Activated CD4-positive, alpha-beta T cell treated with anti-CD3 and anti-CD28 coated beads, Interleukin-2, amount 10 ng/mL, durations not matched to agents 24 days and 14 days (primary cell): ENCODE results near the gene BRD2. TPM values are rescaled to one million over a fixed set of nuclear protein-coding genes. Genes with fewer than 3 reads are reported as not detected.
A peak's percentile ranks its signal among the peaks of the same experiment; 100 is the strongest.

Experiments
- DNase-seq: peaks from one replicate; pipeline ENCODE4 v3.0.0; 2022
- H3K27ac Mint-ChIP-seq: one replicate; pipeline ENCODE4 v1.8.0; 2022; ENCODE audit warnings: mild to moderate bottlenecking, mixed read lengths
- H3K27me3 Mint-ChIP-seq: one replicate; pipeline ENCODE4 v1.8.0; 2022; ENCODE audit warnings: mixed read lengths
- H3K36me3 Mint-ChIP-seq: one replicate; pipeline ENCODE4 v1.8.0; 2022; ENCODE audit warnings: low read depth, mild to moderate bottlenecking, mixed read lengths
- H3K4me1 Mint-ChIP-seq: one replicate; pipeline ENCODE4 v1.8.0; 2021; ENCODE audit warnings: mixed read lengths
- H3K4me3 Mint-ChIP-seq: one replicate; pipeline ENCODE4 v1.8.0; 2022; ENCODE audit warnings: mild to moderate bottlenecking, moderate library complexity, mixed read lengths
- H3K9me3 Mint-ChIP-seq: one replicate; pipeline ENCODE4 v1.8.0; 2021; ENCODE audit warnings: mixed read lengths
- intact Hi-C: fragments of 100-400 bp; cut with micrococcal nuclease; formaldehyde crosslinking; loops from one replicate; pipeline ENCODE4 v1.15.1; 2023
- total RNA-seq: library from RNA; stranded (reverse); gene quantifications from 2 replicates; pipeline ENCODE4 v1.2.3, GENCODE V29; 2022

The BRD2 gene
- total RNA-seq, 1 donor from 2014 or later = 320 TPM

GRCh38 chr6:32954986-32955802 is 13.2 kb upstream of the BRD2 start:
- Mint-ChIP-seq H3K27ac (peak overlapping the region; percentile 58), H3K36me3 (peaks cover 1% of the 10 kb centered on the region), H3K4me3 (peak overlapping the region; percentile 29), H3K9me3 (no peaks in the 10 kb centered on the region), H3K27me3 (no peaks in the 10 kb centered on the region), H3K4me1 (peaks cover 44% of the 10 kb centered on the region)
- DNase-seq = peak; percentile 85
- intact Hi-C loops = loop anchor here (1.0 kb wide), 1 partner anchor 12 kb away; no protein-coding TSS in a partner anchor

- H3K4me3 Mint-ChIP-seq = no peak overlapping the region
- no peaks in the 10 kb centered on the region for H3K9me3 Mint-ChIP-seq
- peaks cover 40% of the 10 kb centered on the region for H3K4me1 Mint-ChIP-seq
- no peak for DNase-seq
- intact Hi-C loops = no loop called here
- peaks cover 3% of the 10 kb centered on the region for H3K36me3 Mint-ChIP-seq
- H3K27ac Mint-ChIP-seq = no peak overlapping the region
- H3K27me3 Mint-ChIP-seq = no peaks in the 10 kb centered on the region
These were observed 12.2 kb upstream of the BRD2 start for GRCh38 chr6:32956176-32956575.

DNA sequence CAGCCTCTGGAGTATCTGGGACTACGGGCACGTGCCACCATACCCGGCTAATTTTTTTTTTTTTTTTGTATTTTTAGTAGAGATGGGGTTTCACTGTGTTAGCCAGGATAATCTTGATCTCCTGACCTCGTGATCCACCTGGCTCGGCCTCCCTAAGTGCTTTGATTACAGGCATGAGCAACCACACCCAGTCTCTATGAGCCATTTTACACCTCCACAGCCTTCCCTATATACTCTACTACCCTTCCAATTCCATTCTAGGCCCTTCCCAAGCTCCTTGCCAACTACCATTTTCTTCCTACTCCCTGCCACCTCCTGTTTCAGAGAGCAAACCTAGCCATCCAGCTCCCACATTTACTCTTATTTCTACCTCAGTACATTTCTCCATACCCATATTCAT is 7.8 kb upstream of the BRD2 start:
- Mint-ChIP-seq H3K4me3 (no peak overlapping the region), H3K4me1 (peaks cover 25% of the 10 kb centered on the region), H3K36me3 (peaks cover 3% of the 10 kb centered on the region), H3K27me3 (no peaks in the 10 kb centered on the region), H3K27ac (no peak overlapping the region), H3K9me3 (no peaks in the 10 kb centered on the region)
- intact Hi-C loops = no loop called here
- DNase-seq = no peak

- no peak overlapping the region for H3K4me3 Mint-ChIP-seq
- DNase-seq = no peak
- no peaks in the 10 kb centered on the region for H3K9me3 Mint-ChIP-seq
- H3K36me3 Mint-ChIP-seq = peaks cover 3% of the 10 kb centered on the region
- H3K27ac Mint-ChIP-seq = no peak overlapping the region
- intact Hi-C loops = no loop called here
- no peaks in the 10 kb centered on the region for H3K27me3 Mint-ChIP-seq
- peaks cover 32% of the 10 kb centered on the region for H3K4me1 Mint-ChIP-seq
These were observed 6.1 kb upstream of the BRD2 start for GRCh38 chr6:32962213-32962826.

DNA sequence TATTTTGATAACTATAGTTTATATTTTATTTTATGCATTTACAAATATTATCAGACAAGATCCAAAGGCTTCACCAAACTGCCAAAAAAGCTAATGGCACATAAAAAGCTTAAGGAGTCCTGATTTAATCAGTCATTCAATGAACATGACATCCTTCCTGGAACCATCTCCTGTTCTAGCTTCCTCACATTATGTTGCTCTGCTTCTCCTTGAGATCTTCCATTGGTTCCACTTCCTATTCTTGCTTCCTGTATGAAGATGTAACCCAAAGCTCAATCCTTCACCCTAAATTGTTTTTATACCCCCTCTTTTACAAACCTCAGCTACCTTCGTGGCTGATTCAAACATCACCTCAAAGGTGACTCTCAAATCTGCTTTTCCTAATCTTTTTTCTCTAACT is 4.5 kb upstream of the BRD2 start:
- Mint-ChIP-seq H3K27ac (no peak overlapping the region), H3K4me1 (peaks cover 37% of the 10 kb centered on the region)

GRCh38 chr6:32964776-32965175 is 3.6 kb upstream of the BRD2 start:
- no peaks in the 10 kb centered on the region for H3K27me3 Mint-ChIP-seq
- DNase-seq = no peak
- H3K4me1 Mint-ChIP-seq = peaks cover 37% of the 10 kb centered on the region
- intact Hi-C loops = loop anchor here (5.0 kb wide), 2 partner anchors 32 to 787 kb away; partner anchors contain the start of genes AGPAT1 and RNF5
- no peaks in the 10 kb centered on the region for H3K9me3 Mint-ChIP-seq
- H3K36me3 Mint-ChIP-seq = peaks cover 10% of the 10 kb centered on the region
- H3K4me3 Mint-ChIP-seq = no peak overlapping the region
- H3K27ac Mint-ChIP-seq = no peak overlapping the region

More for the DNA sequence above, 4.5 kb upstream of the BRD2 start:
- Mint-ChIP-seq H3K4me3 (no peak overlapping the region), H3K27me3 (no peaks in the 10 kb centered on the region), H3K36me3 (peaks cover 6% of the 10 kb centered on the region), H3K9me3 (no peaks in the 10 kb centered on the region)
- DNase-seq = no peak
- intact Hi-C loops = no loop called here

DNA sequence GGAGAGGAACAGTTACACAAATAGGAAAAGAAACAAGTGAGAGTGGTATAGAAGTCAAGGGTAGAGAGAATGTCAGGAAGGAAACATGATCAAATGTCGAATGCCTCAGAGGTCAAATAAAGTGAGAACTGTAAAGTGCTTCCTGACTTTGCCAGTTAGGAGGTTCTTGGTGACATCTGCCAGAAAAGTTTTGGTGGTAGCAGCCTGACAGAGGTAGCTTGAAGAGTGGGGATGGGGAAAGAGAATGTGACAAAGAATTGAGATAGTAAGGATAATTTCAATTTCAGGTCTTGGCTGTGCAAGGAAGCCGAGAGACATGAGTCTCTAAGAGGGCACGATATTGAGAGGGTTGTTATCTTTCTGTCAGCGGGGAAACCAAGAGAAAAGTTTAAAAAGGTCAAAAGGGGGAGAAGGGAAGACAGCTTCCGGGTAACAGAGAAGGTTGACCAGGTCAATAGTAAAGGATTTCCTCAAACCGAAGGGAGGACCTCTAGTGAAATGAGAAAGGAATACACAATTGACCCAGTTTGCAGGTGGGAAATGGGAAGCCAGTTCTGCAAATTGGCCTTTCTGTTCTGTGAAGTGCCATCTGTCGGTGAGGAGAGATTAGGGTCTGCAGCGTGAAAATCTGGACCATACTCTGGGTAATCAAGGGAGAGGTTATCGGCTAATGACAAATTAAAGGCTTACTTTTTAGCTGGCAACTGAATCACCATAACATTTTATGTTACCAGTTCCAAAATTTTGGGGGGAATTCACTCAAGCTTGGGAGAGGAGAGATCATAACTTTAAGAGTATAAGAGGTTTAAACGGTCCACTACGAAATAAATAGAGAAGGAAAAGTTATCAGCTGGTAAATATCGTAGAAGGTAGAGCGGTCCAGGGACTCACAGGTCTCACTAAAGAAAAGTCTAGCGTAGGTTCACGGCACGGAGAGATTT is 973 bp upstream of the BRD2 start:
- DNase-seq = peak; percentile 82
- H3K27ac Mint-ChIP-seq = peak overlapping the region; percentile 100
- intact Hi-C loops = loop anchor here (1.0 to 5.0 kb wide), 6 partner anchors 12 to 790 kb away; partner anchors contain the start of genes AGPAT1, HLA-DMB and RNF5

DNA sequence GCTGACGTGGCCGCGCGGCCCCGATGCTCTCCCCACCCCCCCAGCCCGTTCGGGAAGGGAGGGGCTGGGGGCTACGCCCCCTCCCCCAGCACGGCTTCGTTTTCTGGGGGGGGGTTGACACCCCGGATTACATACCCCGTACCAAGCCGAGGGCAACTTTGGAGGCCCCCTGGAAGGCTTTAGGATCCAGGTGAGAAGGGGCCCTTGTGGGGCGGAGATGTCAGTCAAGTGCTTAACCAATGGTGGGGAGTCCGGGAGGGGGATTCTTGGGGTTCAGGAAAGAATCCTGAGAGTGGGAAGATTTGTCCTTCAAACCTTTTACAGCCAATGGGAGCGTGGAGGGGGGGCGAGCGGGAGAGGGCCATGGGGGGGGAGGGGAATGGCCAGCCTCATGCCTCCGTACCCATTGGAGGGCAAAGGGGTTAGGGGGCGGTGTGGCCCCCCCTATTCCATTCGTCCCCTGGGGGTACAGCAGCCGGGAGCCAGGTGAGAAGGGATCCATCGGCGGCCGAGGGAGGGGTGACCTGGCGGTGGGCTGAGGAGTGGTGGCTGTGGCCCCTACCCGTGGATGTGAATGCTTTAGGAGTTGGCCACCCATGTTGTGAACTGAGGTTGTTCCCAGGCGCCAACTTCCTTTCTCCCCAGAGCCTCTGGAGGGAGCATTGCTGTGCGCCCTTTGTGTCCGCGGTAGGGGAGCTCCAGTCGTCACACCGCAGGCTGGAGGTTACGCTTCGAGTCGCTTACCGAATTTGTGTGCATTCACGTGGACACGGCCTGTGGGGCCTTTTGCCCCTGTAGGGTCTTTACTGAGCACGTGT is 682 bp downstream of the BRD2 start:
- intact Hi-C loops = loop anchor here (1.0 to 5.0 kb wide), 3 partner anchors 37 to 792 kb away; partner anchors contain the start of genes AGPAT1 and RNF5
- Mint-ChIP-seq H3K4me1 (peaks cover 26% of the 10 kb centered on the region), H3K27ac (peak overlapping the region; percentile 100), H3K27me3 (no peaks in the 10 kb centered on the region), H3K4me3 (peak overlapping the region; percentile 94), H3K36me3 (peaks cover 48% of the 10 kb centered on the region), H3K9me3 (no peaks in the 10 kb centered on the region)
- peak; percentile 88 for DNase-seq

More for the DNA sequence above, 973 bp upstream of the BRD2 start:
- Mint-ChIP-seq H3K4me1 (peaks cover 31% of the 10 kb centered on the region), H3K9me3 (no peaks in the 10 kb centered on the region), H3K36me3 (peaks cover 31% of the 10 kb centered on the region), H3K27me3 (no peaks in the 10 kb centered on the region), H3K4me3 (peak overlapping the region; percentile 94)

GRCh38 chr6:32969685-32970412 is 1.5 kb downstream of the BRD2 start:
- DNase-seq = peak; percentile 92
- Mint-ChIP-seq H3K9me3 (no peaks in the 10 kb centered on the region), H3K36me3 (peaks cover 55% of the 10 kb centered on the region)

GRCh38 chr6:32970413-32971241 is 2.2 kb downstream of the BRD2 start:
- no peaks in the 10 kb centered on the region for H3K27me3 Mint-ChIP-seq
- intact Hi-C loops = loop anchor here (1.0 to 5.0 kb wide), 5 partner anchors 126 to 773 kb away; partner anchors contain the start of genes HSD17B8, PHF1, PSMB8 and TAPBP
- peaks cover 63% of the 10 kb centered on the region for H3K36me3 Mint-ChIP-seq
- DNase-seq = peak; percentile 92
- H3K4me3 Mint-ChIP-seq = peak overlapping the region; percentile 94
- peaks cover 29% of the 10 kb centered on the region for H3K4me1 Mint-ChIP-seq
- peak overlapping the region; percentile 100 for H3K27ac Mint-ChIP-seq
- no peaks in the 10 kb centered on the region for H3K9me3 Mint-ChIP-seq

More at GRCh38 chr6:32969685-32970412, 1.5 kb downstream of the BRD2 start:
- peak overlapping the region; percentile 94 for H3K4me3 Mint-ChIP-seq
- H3K27me3 Mint-ChIP-seq = no peaks in the 10 kb centered on the region
- intact Hi-C loops = loop anchor here (1.0 to 5.0 kb wide), 7 partner anchors 38 to 793 kb away; partner anchors contain the start of genes AGPAT1, HSD17B8, PHF1 and PSMB8
- H3K27ac Mint-ChIP-seq = peak overlapping the region; percentile 100
- peaks cover 26% of the 10 kb centered on the region for H3K4me1 Mint-ChIP-seq

- intact Hi-C loops = loop anchor here (2.0 to 5.0 kb wide), 3 partner anchors 341 to 774 kb away; partner anchors contain the start of genes PHF1 and TAPBP
- no peaks in the 10 kb centered on the region for H3K27me3 Mint-ChIP-seq
- DNase-seq = no peak
- H3K36me3 Mint-ChIP-seq = peaks cover 69% of the 10 kb centered on the region
- H3K27ac Mint-ChIP-seq = peak overlapping the region; percentile 100
- peak overlapping the region; percentile 94 for H3K4me3 Mint-ChIP-seq
- H3K4me1 Mint-ChIP-seq = peaks cover 31% of the 10 kb centered on the region
- no peaks in the 10 kb centered on the region for H3K9me3 Mint-ChIP-seq
These were observed 2.8 kb downstream of the BRD2 start for GRCh38 chr6:32971242-32971580.
